IPS-11a (cell line): ENCODE data around the gene C9orf153.
"Not testable (repeated sequence)": the region's sequence is repeated elsewhere in the genome, so short reads cannot be mapped to it uniquely, and the experiment has no call there.

ENCODE experiments used
- H3K4me3 ChIP-seq: one replicate; pipeline ENCODE4 v1.5.1; 2013; ENCODE audit warnings: low read depth, low read length, control low read depth

The C9orf153 gene

GRCh38 chr9:86259557-86259956, at the start of gene C9orf153:
Gene C9orf153, minus strand, starts transcription at chr9:86259657. Its CDS starts 30,054 bp downstream, at chr9:86229603.
- no peak within 1 kb of the TSS for H3K4me3 ChIP-seq

GRCh38 chr9:86308687-86309086, 49.2 kb upstream of the C9orf153 start:
- H3K4me3 ChIP-seq = no peak overlapping the region

GRCh38 chr9:86304236-86304730, 44.8 kb upstream of the C9orf153 start:
- H3K4me3 ChIP-seq = no peak overlapping the region

- no peak overlapping the region for H3K4me3 ChIP-seq
Observed at GRCh38 chr9:86303316-86303975, 44.0 kb upstream of the C9orf153 start.

DNA sequence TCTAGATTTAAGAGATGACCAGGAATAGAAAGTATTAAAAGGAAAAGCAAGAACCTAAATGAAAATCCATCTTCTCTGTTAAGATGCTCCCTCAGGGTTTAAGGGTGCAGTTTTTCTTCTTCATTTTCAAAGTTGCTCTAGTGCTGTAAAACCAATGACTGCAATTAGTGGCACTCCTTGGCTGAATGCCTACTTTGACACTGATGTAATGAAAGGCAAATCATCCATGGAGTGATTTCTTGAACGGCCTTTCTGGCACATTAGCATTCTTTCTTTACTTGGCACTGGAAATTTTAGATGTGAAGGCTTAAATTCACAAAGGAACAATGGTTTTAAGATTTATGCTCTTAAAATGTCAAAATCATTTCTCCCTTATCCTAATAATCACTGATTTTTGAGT, 42.2 kb upstream of the C9orf153 start:
- no peak overlapping the region for H3K4me3 ChIP-seq

GRCh38 chr9:86300701-86301100, 41.2 kb upstream of the C9orf153 start:
- H3K4me3 ChIP-seq = no peak overlapping the region

GRCh38 chr9:86298873-86299272, 39.4 kb upstream of the C9orf153 start:
- H3K4me3 ChIP-seq = no peak overlapping the region

DNA sequence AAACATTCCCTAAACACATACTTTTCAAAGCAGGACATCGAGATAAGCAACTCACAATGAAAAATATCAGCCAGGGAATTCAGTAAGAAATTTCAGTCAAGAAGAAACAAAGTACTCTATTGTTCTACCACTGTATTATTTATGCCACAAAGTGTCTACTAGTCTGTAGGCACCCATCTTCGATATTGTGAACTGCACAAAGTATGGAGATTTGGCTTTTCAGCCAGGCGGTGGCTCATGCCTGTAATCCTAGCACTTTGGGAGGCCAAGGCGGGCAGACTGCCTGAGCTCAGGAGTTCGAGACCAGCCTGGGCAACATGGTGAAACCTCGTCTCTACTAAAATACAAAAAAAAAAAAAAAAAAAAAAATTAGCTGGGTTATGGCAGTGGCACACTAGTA, 30.9 kb upstream of the C9orf153 start:
- not testable (repeated sequence) for H3K4me3 ChIP-seq

DNA sequence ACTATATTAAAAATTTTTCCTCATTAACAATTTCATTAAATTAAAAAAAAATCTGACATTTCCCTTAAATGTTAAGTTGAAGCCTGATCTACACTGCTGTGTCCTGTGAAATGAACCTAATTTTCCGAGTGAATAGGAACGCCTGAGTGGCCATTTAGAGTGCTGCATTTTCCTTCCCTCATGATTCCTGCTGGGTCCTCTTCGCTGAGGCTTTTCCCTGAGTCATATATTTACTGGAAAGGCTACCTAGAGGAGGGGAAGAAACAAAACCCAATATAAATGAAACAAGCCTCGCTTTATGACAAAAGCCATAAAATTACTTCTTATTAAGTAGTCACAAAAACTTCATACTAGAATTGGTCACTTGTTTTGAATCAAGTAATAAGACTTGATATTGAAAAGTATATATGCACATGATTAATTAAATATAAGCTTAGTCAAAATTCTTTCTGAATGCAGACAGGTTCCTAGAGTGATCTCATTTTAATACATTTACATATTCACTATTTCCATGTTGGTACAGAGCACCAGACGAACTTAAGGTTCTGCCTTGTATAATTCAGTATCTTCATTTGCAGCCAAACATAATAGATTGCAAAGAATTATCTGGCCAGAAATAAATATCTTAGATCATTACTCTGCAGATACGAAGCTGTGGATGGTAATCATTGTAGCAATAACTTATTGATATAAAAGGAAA, 29.2 kb upstream of the C9orf153 start:
- H3K4me3 ChIP-seq = no peak overlapping the region

GRCh38 chr9:86287013-86287412, 27.6 kb upstream of the C9orf153 start:
- H3K4me3 ChIP-seq = no peak overlapping the region

- H3K4me3 ChIP-seq = no peak overlapping the region
Observed at GRCh38 chr9:86286278-86286677, 26.8 kb upstream of the C9orf153 start.

DNA sequence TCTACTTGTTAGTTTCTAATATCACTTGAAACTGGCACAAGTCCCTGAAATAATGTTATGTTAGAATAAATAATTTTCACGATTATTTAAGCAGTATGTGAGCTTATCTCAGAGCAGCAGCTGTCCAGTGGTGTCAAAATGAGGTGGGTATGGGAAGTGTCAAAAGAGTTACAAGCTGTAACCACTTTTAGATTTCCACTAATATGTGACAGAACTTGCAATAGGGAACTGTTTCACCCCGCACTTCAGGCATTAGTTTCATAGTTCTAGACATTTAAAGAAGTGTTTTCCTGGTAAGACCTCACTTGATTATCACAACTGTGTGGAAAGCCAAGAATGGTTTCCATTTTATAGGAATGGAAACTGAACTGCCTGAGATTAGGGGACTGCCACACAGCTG, 25.8 kb upstream of the C9orf153 start:
- no peak overlapping the region for H3K4me3 ChIP-seq

DNA sequence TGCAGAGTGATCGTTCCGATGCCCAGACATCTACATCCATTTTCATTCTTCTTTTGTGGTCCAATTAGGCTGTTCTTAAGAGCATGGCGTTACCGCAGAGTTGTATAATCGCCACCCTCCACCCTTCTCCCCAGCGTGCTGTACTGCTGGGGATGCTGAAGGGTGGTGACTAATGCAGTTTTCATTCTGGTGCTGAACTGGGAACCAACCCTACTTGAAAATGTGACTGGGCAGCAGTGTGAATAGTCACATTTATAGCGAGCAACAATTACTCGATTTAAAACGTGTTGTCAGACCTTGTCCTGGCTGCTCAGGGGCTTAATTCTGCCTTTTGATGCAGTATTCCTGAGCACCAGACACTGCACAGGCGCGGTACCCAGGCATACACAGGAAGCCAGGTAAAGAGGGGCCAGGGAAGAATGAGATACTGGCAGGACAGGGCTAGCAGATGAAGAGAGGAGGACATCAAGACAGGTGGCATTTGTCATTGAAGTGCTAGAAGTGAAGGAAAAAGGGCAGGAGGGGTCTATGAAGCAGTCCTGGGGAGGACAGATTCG, 23.6 kb upstream of the C9orf153 start:
- peak overlapping the region; percentile 73 for H3K4me3 ChIP-seq

DNA sequence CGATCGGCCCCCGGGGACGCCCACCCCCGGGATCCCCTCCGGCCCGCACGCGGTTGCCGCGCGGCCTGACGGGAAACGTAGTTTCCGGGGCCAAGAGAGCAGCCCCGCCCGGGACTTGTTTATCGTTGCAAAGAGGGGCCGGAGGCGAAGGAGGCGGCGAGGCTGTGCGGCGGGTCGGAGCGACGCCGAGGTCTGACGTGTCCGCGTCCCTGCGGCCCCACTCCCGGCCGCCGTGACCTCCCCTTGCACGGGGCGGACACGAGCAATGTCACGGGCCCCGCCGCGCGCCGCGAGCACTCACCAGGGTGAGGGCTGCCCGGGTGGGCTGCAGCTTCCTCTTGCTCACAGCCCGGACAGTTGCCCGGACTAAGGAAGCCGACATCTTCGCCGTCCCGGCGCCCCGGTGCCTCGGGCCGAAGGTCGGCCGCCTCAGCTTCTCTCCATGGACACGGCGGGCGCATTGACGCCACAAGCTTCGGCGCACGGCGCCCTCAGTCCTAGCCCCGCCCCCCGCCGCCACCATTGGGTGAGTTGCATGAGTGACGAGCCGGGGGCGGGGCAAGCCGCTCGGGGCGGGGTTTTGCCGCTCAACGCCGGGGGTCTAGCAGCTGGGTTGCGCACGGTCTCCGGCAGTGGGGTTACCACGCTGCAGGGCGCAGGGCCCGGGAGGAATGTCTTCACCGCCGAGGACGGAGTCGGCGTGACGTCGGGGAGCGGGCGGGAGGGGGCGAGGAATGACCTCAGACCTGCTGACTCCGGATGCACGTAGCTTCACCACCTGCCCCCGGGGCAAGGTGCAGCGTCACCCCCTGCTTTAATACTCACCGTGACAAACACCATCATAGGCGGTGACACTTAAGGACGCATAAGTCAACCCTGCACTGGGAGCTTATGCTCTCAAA, 22.9 kb upstream of the C9orf153 start, which contains the start of gene ISCA1:
ISCA1 (minus strand) TSS at position 462 of the 902 bp plus-strand sequence; CDS start at position 382, 80 bp downstream.
- peak within 1 kb of the TSS; percentile 90 for H3K4me3 ChIP-seq

DNA sequence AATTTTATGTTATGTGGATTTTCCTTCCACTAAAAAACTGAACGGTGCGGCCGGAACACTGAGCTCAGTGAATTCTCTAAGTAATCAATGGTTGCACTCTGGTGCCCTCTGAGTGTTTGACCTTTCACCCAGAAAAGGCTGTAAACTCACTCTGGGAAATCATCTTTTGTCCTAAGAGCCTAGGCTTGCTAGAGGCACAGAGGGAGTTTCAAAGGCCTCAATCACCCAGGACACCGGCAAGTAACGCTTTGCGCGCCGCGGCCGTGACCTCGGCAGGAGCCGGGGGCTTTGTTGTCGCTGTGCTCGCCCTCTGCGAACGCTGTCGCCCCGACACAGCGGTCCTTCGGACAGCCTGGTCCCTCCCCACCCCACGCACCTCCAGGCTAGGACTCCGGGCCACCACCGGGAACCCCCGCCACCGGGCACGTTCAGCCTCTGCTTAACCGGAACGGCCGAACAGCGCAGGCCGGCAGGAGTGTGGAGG, 22.2 kb upstream of the C9orf153 start:
- peak overlapping the region; percentile 90 for H3K4me3 ChIP-seq

- H3K4me3 ChIP-seq = no peak overlapping the region
Observed at GRCh38 chr9:86280580-86280979, 21.1 kb upstream of the C9orf153 start.

- no peak overlapping the region for H3K4me3 ChIP-seq
Observed at GRCh38 chr9:86279839-86280238, 20.4 kb upstream of the C9orf153 start.

- no peak overlapping the region for H3K4me3 ChIP-seq
Observed at GRCh38 chr9:86277072-86277471, 17.6 kb upstream of the C9orf153 start.

- H3K4me3 ChIP-seq = no peak overlapping the region
Observed at GRCh38 chr9:86275962-86276361, 16.5 kb upstream of the C9orf153 start.

DNA sequence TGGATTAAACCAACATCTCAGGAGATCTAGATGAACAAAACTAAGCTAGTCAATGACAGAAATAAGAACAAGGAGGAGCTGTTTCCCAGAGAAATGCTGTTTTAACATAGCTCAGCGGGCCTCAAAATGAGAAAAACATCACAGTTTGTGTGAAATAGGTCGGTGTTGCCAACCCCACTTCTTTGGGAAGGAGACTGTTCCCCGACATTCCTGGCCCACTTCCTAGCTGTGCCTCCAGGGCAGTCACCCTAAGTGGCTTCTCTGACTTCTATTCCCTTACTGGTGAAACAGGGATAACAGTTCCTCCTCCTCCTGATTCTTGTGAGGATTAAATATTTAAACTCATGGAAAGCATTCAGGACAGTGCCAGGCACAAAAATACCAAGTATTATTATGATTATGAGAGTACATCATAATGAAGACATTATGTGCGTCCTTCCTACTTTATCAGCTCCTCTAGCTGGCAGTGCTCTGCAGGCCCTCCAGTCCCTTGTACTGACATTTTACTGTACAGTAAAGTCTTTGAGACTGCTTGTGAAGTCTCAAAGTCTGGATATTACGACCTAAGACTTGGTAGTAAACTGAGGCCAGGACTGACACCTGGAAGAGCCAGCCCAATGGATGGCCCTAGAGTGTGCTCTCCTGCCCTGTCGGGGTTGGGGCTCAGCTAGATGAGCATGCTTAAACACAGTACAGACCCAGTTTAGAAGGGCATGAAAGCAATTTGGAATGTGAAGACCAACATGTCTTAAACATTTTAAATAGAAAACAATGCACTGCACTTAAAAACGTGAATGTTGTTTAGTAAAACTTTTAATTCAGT, 15.6 kb upstream of the C9orf153 start:
- H3K4me3 ChIP-seq = no peak overlapping the region
